ENCODE measurements around the gene DYNC1H1. TPM values are rescaled to one million over a fixed set of nuclear protein-coding genes. Genes with fewer than 3 reads are reported as not detected.

DYNC1H1 gene
- total RNA-seq, 6 donors from 2014 or later, result 352 to 556 (median 447) TPM

DNA sequence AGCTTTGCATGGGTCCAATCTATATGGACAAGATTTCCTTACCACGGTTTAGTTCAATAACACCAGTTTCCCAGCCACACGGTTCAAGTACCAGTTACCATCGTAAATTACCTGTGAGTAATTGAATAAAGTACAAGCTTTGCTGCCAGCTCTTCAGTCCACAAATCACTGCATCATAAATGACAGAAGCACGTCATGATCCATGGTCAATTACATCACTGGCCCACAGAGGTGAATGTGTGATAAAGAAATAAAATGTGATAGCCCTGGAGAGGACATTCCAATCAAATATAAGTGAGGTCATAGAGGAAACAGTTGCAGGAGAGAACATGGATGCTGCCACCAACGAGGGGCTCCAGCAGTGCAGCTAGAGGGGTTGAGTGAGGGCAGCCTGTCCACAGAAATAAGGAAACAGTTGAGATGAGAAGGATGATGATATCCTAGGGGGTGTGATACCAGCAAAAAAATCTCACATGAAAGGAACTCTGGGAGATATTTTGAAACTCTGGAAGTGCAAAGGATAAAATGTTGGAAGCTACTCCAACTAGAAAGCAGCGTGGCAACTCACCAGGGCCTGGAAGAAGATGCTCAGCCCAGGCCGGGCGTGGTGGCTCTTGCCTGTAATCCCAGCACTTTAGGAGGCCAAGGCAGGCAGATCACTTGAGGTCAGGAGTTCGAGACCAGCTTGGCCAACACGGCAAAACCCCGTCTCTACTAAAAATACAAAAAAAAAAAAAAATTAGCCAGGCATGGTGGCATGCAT lies 5.8 kb upstream of the DYNC1H1 start:
- H3K36me3 ChIP-seq, result no peaks in the 10 kb centered on the region
- TF ChIP-seq POLR2A (IDR thresholded peaks at IDR 0.05) (no peak), POLR2AphosphoS5 (IDR thresholded peaks at IDR 0.05) (no peak), CTCF (IDR thresholded peaks at IDR 0.05) (no peak), EP300 (IDR thresholded peaks at IDR 0.05) (no peak)
- no peaks in the 10 kb centered on the region for H3K27me3 ChIP-seq
- DNase-seq (no peak), ATAC-seq (ENCODE audit: low FRiP score in 2 of 2) (no peak)
- no peak overlapping the region for H3K27ac ChIP-seq
- H3K4me3 ChIP-seq, result no peak overlapping the region
- WGBS, 2 donors, result 81 to 87% methylated on average over 11 of the region's 11 CpGs
- peaks cover 2 to 14% (median 9%) of the 10 kb centered on the region in 4 donors for H3K4me1 ChIP-seq
- H3K9me3 ChIP-seq, result no peaks in the 10 kb centered on the region

DNA sequence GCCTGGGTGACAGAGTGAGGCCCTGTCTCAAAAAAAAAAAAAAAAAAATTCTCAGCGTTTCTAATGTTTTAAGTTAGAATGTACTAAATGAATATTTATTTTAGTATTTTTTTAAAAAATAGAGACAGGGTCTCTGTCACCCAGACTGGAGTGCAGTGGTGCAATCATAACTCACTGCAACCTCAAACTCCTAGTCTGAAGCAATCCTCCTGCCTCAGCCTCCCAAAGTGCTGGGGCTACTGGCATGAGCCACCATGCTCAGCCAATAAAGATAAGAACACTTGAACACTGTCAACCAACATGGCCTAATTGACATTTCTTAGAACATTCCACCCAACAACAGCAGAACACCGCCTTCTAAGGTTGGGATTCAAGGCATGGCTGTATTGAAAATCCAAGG lies 5.1 kb upstream of the DYNC1H1 start:
- Histone ChIP-seq H3K27me3 (no peaks in the 10 kb centered on the region), H3K4me1 (peaks cover 2 to 19% (median 14%) of the 10 kb centered on the region in 4 donors), H3K9me3 (no peaks in the 10 kb centered on the region), H3K4me3 (no peak overlapping the region), H3K27ac (no peak overlapping the region), H3K36me3 (no peaks in the 10 kb centered on the region)
- no peak for DNase-seq
- WGBS, 2 donors, result 69 to 73% methylated on average over 1 to 2 of the region's 2 CpGs
- no peak for TF ChIP-seq POLR2AphosphoS5 (IDR thresholded peaks at IDR 0.05)
- no peak for TF ChIP-seq EP300 (IDR thresholded peaks at IDR 0.05)
- TF ChIP-seq POLR2A (IDR thresholded peaks at IDR 0.05), result no peak
- no peak for TF ChIP-seq CTCF (IDR thresholded peaks at IDR 0.05)
- ATAC-seq (ENCODE audit: low FRiP score in 2 of 2), result no peak

DNA sequence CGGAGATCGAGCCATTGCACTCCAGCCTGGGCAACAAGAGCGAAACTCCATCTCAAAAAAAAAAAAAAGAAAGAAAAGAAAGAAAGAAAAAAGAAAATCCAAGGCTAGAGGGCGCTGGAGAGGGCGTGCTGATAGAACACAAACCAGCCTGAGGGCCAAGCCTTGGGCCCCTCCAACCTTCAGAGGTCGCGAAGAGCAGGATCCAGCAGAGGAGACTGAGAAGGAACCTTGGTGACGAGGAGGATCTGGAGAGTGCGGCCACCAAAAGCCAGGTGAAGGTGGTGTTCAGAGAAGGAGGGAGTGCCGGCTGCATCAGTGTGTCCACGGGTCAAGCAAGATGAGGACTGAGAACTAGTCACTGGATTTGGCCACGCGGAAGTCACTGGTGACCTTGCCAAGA lies 4.1 kb upstream of the DYNC1H1 start:
- peak in 2 of 6 experiments; percentile 3 to 9 for TF ChIP-seq CTCF (IDR thresholded peaks at IDR 0.05)
- TF ChIP-seq POLR2A (IDR thresholded peaks at IDR 0.05), result no peak
- TF ChIP-seq POLR2AphosphoS5 (IDR thresholded peaks at IDR 0.05), result no peak
- TF ChIP-seq EP300 (IDR thresholded peaks at IDR 0.05), result no peak
- H3K36me3 ChIP-seq, result no peaks in the 10 kb centered on the region
- H3K27me3 ChIP-seq, result no peaks in the 10 kb centered on the region
- 56 to 63% methylated on average over 13 of the region's 13 CpGs for WGBS, 2 donors
- no peak overlapping the region for H3K4me3 ChIP-seq
- H3K9me3 ChIP-seq, result no peaks in the 10 kb centered on the region
- ATAC-seq (ENCODE audit: low FRiP score in 2 of 2) (no peak), DNase-seq (no peak)
- no peak overlapping the region for H3K27ac ChIP-seq
- H3K4me1 ChIP-seq, result peaks cover 2 to 19% (median 14%) of the 10 kb centered on the region in 4 donors

- Histone ChIP-seq H3K27me3 (no peaks in the 10 kb centered on the region), H3K4me1 (peaks cover 10 to 25% (median 20%) of the 10 kb centered on the region in 4 donors), H3K36me3 (no peaks in the 10 kb centered on the region), H3K27ac (no peak overlapping the region), H3K4me3 (no peak overlapping the region), H3K9me3 (no peaks in the 10 kb centered on the region)
- TF ChIP-seq EP300 (IDR thresholded peaks at IDR 0.05) (no peak), CTCF (IDR thresholded peaks at IDR 0.05) (peak; percentile 88 to 92 (median 89))
- 35 to 63% methylated on average over 11 to 19 of the region's 19 CpGs for WGBS, 2 donors
- ATAC-seq (ENCODE audit: low FRiP score in 2 of 2), result peak; percentile 61 to 65
- peak; percentile 75 to 79 for DNase-seq
Observed at GRCh38 chr14:101961011-101961721, 3.2 kb upstream of the DYNC1H1 start.
